HCT116 (cell line): ENCODE data around the gene PRLHR. TPM values are rescaled to one million over a fixed set of nuclear protein-coding genes. Genes with fewer than 3 reads are reported as not detected.

Source experiments
- ATAC-seq: fragments of 200-7000 bp; cut with Tn5 transposase; 2 replicates; pipeline ENCODE4 v1.9.1; 2020; ENCODE audit warnings: mild to moderate bottlenecking, moderate library complexity
- BruUV-seq: library from RNA; stranded (reverse); fragments of 400-500 nt; replicated peaks from 2 replicates; lab custom pipeline; 2021; lab: Mats Ljungman, UMichigan
- CTCF ChIA-PET: fragments of 300-600 bp; sonication (Branson Sonifier 250); formaldehyde crosslinking; loops from one replicate; lab custom pipeline; 2021; ENCODE audit warnings: antibody characterized with exemption; lab: Charles Lee
- POLR2A ChIA-PET: fragments of 300-600, 350-600 bp; sonication (Branson Sonifier 250); formaldehyde crosslinking; loops from one replicate; lab custom pipeline; 2021; ENCODE audit warnings: antibody characterized with exemption; lab: Charles Lee
- RAD21 ChIA-PET, 2 experiments: fragments of 300-600 bp; sonication (Branson Sonifier 250); formaldehyde crosslinking; loops; one replicate each; lab custom pipeline; 2023; ENCODE audit warnings: low total read pairs in 2 of 2; ENCODE audit not compliant: uncharacterized antibody in 2 of 2, unreplicated experiment in 2 of 2, low non-redundant PET in 1 of 2; lab: Charles Lee
- DNase-seq: peaks from one replicate; pipeline ENCODE4 v3.0.0-alpha.2; 2010; ENCODE audit warnings: low read depth, low spot score
- H2AFZ ChIP-seq: fragments of 200-600 bp; shearing (Covaris generic), sonication (generic); 2 replicates; pipeline ENCODE4 v1.6.1; 2017; ENCODE audit warnings: low read depth, mixed run types, mixed read lengths, antibody characterized with exemption, low read length; ENCODE audit not compliant: poor library complexity, severe bottlenecking
- H3K27ac ChIP-seq: 2 replicates; pipeline ENCODE4 v1.5.1; 2012; ENCODE audit warnings: low read depth, low read length
- H3K27me3 ChIP-seq: fragments of 200-600 bp; sonication (generic); 2 replicates; pipeline ENCODE4 v1.6.1; 2016; ENCODE audit warnings: mixed run types, low read length, mixed read lengths; ENCODE audit not compliant: insufficient read depth
- H3K36me3 ChIP-seq, 2 experiments: fragments of 200-500 bp in 1 of 2; fragments of 200-600 bp in 1 of 2; sonication (Bioruptor generic) in 1 of 2; sonication (generic) in 1 of 2; 2 replicates each; pipeline versions ENCODE4 v1.5.1 to v1.6.1; 2014 to 2016; ENCODE audit warnings: low read length in 2 of 2, inconsistent platforms in 1 of 2, mixed read lengths in 1 of 2, mixed run types in 1 of 2; ENCODE audit not compliant: insufficient read depth in 2 of 2, control insufficient read depth in 1 of 2
- H3K4me1 ChIP-seq, 2 experiments: fragments of 200-600 bp in 1 of 2; sonication (generic) in 1 of 2; 2 replicates each; pipeline versions ENCODE4 v1.5.1 to v1.6.1; 2012 to 2017; ENCODE audit warnings: low read length in 2 of 2, inconsistent platforms in 1 of 2, mild to moderate bottlenecking in 1 of 2, mixed read lengths in 1 of 2, mixed run types in 1 of 2, moderate library complexity in 1 of 2; ENCODE audit not compliant: insufficient read depth in 2 of 2, control insufficient read depth in 1 of 2
- H3K4me2 ChIP-seq: fragments of 200-600 bp; sonication (generic); 2 replicates; pipeline ENCODE4 v1.6.1; 2017; ENCODE audit warnings: mixed run types, low read length, mixed read lengths
- H3K4me3 ChIP-seq, 2 experiments: fragments of 200-600 bp in 1 of 2; sonication (generic) in 1 of 2; replicated peaks in 1 of 2; 2 replicates each; pipeline ENCODE4 v1.5.1; 2011 to 2016; ENCODE audit warnings: low read length in 2 of 2, control low read depth in 1 of 2, low read depth in 1 of 2, mild to moderate bottlenecking in 1 of 2, mixed read lengths in 1 of 2, mixed run types in 1 of 2
- H3K79me2 ChIP-seq: fragments of 200-600 bp; sonication (generic); 2 replicates; pipeline ENCODE4 v1.6.1; 2017; ENCODE audit warnings: mild to moderate bottlenecking, mixed run types, low read length, moderate library complexity, mixed read lengths; ENCODE audit not compliant: insufficient read depth
- H3K9ac ChIP-seq: fragments of 200-600 bp; sonication (generic); 2 replicates; pipeline ENCODE4 v1.6.1; 2016; ENCODE audit warnings: low read length, mixed read lengths
- H3K9me2 ChIP-seq: fragments of 200-600 bp; sonication (generic), shearing (Covaris generic); 2 replicates; pipeline ENCODE4 v1.6.1; 2017; ENCODE audit warnings: mixed run types, mild to moderate bottlenecking, moderate library complexity; ENCODE audit not compliant: insufficient read depth
- H3K9me3 ChIP-seq, 2 experiments: fragments of 200-500 bp in 1 of 2; fragments of 200-600 bp in 1 of 2; sonication (Bioruptor generic) in 1 of 2; sonication (generic) in 1 of 2; 2 replicates each; pipeline ENCODE4 v1.6.1; 2014 to 2017; ENCODE audit warnings: low read length in 2 of 2, mixed read lengths in 2 of 2, inconsistent platforms in 1 of 2, low read depth in 1 of 2, mild to moderate bottlenecking in 1 of 2, mixed run types in 1 of 2, moderate library complexity in 1 of 2; ENCODE audit not compliant: control insufficient read depth in 1 of 2, insufficient read depth in 1 of 2
- H4K20me1 ChIP-seq: fragments of 200-600 bp; sonication (generic), shearing (Covaris generic); 2 replicates; pipeline ENCODE4 v1.6.1; 2017; ENCODE audit warnings: mixed run types, mild to moderate bottlenecking, moderate library complexity; ENCODE audit not compliant: insufficient read depth
- EGR1 ChIP-seq: IDR thresholded peaks from 2 replicates; pipeline ENCODE4 v1.6.1; 2012; ENCODE audit warnings: low read depth
- EZH2 ChIP-seq: fragments of 200-600 bp; sonication (generic); IDR thresholded peaks from 2 replicates; pipeline ENCODE4 v1.6.1; 2017; ENCODE audit warnings: antibody characterized with exemption, mixed run types
- EZH2phosphoT487 ChIP-seq: fragments of 200-600 bp; IDR thresholded peaks from 2 replicates; pipeline ENCODE4 v1.6.1; 2018; ENCODE audit warnings: antibody characterized with exemption, borderline replicate concordance
- FOSL1 ChIP-seq: IDR thresholded peaks from 2 replicates; pipeline ENCODE4 v1.6.1; 2012; ENCODE audit warnings: low read depth
- ZNF274 ChIP-seq: fragments of 200-500 bp; sonication (Bioruptor generic); IDR thresholded peaks from 2 replicates; pipeline ENCODE4 v1.6.1; 2014; ENCODE audit warnings: mild to moderate bottlenecking, low read depth, low read length, inconsistent platforms
- intact Hi-C: fragments of 100-400 bp; cut with micrococcal nuclease; formaldehyde crosslinking; loops from 2 replicates; pipeline ENCODE4 v1.10.0; 2022
- total RNA-seq: library from RNA; stranded (reverse); gene quantifications from one replicate; pipeline ENCODE4 v1.2.1, GENCODE V29; 2021; ENCODE audit not compliant: unreplicated experiment
- TF ChIP-seq, protein P1 (sequence below), 3 experiments: fragments of 200-600 bp in 1 of 3; sonication (generic) in 1 of 3; IDR thresholded peaks in 2 of 3; conservative IDR thresholded peaks in 1 of 3; 2 replicates each; pipeline ENCODE4 v1.5.1; 2012 to 2017; ENCODE audit warnings: low read depth in 2 of 3, low read length in 2 of 3, antibody characterized with exemption in 1 of 3, borderline replicate concordance in 1 of 3, control low read depth in 1 of 3, mild to moderate bottlenecking in 1 of 3, mixed read lengths in 1 of 3, mixed run types in 1 of 3, moderate library complexity in 1 of 3; ENCODE audit not compliant: insufficient read depth in 1 of 3
- TF ChIP-seq, protein P2 (sequence below): IDR thresholded peaks from 2 replicates; pipeline ENCODE4 v1.6.1; 2012; ENCODE audit warnings: low read depth

Gene PRLHR
- total RNA-seq, 1 experiment from 2014 or later, result not detected

DNA sequence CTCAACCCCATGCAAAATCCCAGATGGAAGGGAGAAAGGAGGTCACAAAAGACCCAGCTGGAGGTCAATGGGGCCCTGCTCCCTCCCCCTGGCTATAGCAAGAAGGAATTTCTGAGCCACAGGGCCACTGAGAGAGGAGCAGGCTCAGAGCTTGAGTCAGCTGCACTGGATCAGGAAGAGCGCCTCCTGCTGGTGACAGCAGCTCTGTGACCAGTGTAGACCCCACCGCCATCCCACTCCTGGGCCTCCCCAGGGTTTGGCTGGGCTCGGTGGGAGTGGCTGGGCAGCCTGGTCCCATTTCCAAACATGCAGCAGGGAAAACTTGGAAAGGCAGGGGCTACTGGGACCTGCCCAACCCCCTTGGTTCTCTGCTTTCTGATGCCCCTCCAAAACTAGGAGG lies 31.5 kb upstream of the PRLHR start:
- CTCF ChIA-PET, result interaction anchor here (1.1 to 3.8 kb wide), 4 partner anchors 9 to 13 kb away, joined by 4 to 13 read pairs (median 5); no protein-coding TSS in a partner anchor
- H3K9me2 ChIP-seq, result no peaks in the 10 kb centered on the region

More for the DNA sequence above, 31.5 kb upstream of the PRLHR start:
- Histone ChIP-seq H4K20me1 (no peaks in the 10 kb centered on the region), H2AFZ (no peak overlapping the region), H3K4me2 (no peak overlapping the region), H3K9ac (no peak overlapping the region), H3K4me3 (no peak overlapping the region), H3K27me3 (peaks cover 57% of the 10 kb centered on the region), H3K4me1 (no peaks in the 10 kb centered on the region), H3K36me3 (no peaks in the 10 kb centered on the region), H3K27ac (no peak overlapping the region), H3K9me3 (no peaks in the 10 kb centered on the region)
- intact Hi-C loops, result no loop called here
- BruUV-seq, result no TSS peak
- ATAC-seq, result peak; percentile 70
- ChIA-PET POLR2A (no interaction called here), RAD21 (no interaction called here)
- no peak for DNase-seq
- TF ChIP-seq, protein P1, sequence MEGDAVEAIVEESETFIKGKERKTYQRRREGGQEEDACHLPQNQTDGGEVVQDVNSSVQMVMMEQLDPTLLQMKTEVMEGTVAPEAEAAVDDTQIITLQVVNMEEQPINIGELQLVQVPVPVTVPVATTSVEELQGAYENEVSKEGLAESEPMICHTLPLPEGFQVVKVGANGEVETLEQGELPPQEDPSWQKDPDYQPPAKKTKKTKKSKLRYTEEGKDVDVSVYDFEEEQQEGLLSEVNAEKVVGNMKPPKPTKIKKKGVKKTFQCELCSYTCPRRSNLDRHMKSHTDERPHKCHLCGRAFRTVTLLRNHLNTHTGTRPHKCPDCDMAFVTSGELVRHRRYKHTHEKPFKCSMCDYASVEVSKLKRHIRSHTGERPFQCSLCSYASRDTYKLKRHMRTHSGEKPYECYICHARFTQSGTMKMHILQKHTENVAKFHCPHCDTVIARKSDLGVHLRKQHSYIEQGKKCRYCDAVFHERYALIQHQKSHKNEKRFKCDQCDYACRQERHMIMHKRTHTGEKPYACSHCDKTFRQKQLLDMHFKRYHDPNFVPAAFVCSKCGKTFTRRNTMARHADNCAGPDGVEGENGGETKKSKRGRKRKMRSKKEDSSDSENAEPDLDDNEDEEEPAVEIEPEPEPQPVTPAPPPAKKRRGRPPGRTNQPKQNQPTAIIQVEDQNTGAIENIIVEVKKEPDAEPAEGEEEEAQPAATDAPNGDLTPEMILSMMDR (IDR thresholded peaks at IDR 0.05 in 2 of 3, conservative IDR thresholded peaks at IDR 0.05 in 1 of 3; ENCODE audit: borderline replicate concordance in 1 of 3, insufficient read depth in 1 of 3, low read depth in 2 of 3, low read length in 2 of 3), result peak in 2 of 3 experiments; percentile 54 to 65; a peak in 4 of 6 replicates
- TF ChIP-seq, protein P2, sequence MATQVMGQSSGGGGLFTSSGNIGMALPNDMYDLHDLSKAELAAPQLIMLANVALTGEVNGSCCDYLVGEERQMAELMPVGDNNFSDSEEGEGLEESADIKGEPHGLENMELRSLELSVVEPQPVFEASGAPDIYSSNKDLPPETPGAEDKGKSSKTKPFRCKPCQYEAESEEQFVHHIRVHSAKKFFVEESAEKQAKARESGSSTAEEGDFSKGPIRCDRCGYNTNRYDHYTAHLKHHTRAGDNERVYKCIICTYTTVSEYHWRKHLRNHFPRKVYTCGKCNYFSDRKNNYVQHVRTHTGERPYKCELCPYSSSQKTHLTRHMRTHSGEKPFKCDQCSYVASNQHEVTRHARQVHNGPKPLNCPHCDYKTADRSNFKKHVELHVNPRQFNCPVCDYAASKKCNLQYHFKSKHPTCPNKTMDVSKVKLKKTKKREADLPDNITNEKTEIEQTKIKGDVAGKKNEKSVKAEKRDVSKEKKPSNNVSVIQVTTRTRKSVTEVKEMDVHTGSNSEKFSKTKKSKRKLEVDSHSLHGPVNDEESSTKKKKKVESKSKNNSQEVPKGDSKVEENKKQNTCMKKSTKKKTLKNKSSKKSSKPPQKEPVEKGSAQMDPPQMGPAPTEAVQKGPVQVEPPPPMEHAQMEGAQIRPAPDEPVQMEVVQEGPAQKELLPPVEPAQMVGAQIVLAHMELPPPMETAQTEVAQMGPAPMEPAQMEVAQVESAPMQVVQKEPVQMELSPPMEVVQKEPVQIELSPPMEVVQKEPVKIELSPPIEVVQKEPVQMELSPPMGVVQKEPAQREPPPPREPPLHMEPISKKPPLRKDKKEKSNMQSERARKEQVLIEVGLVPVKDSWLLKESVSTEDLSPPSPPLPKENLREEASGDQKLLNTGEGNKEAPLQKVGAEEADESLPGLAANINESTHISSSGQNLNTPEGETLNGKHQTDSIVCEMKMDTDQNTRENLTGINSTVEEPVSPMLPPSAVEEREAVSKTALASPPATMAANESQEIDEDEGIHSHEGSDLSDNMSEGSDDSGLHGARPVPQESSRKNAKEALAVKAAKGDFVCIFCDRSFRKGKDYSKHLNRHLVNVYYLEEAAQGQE, result no peak
- TF ChIP-seq EZH2phosphoT487 (no peak), EZH2 (no peak), EGR1 (no peak), ZNF274 (no peak), FOSL1 (no peak)
- TF ChIP-seq, all 23 proteins: peak for 1
- H3K79me2 ChIP-seq, result no peaks in the 10 kb centered on the region
